ENCODE data around the gene CAMK1D. TPM values are rescaled to one million over a fixed set of nuclear protein-coding genes. Genes with fewer than 3 reads are reported as not detected.
"Not testable (repeated sequence)": the region's sequence is repeated elsewhere in the genome, so short reads cannot be mapped to it uniquely, and the experiment has no call there.

The CAMK1D gene
- total RNA-seq, 1 experiment from 2014 or later = 11.0 TPM

DNA sequence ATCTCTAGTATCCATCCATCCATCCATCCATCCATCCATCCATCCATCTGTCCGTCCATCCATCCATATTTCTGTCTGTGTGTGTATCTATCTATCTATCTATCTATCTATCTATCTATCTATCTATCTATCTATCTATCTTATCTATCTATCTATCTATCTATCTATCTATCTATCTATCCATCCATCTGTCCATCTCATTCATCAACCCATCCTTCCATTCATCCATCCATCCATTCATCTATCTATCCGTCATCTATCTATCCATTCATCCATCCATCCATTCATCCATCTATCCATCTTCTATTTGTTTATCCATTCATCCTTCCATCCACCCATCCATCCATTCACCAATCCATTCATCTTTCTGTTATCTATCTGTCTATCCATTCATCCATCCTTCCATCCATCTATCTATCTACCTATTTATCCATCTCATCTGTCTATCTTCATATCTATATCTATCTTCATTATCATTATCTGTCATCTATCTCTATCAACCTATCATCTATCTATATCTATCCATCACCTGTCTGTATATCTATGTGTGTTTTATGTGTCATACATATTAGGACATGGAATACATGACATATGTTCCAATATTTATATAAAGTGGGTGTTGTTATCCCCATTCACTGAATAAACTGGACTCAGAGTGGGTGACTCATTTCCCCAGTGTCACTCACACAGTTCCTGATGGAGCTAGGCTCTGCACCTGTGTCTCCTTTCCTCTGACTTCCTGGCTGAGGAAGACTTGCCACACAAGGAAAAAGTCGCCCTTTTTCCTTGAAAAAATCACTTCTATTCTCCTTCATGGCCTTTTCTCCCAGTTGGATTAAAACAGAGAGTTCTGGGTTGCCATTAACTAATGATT lies 452.1 kb downstream of the CAMK1D start:
- DNase-seq (ENCODE audit: low read depth) = no peak
- in situ Hi-C loops (cut with HindIII; ENCODE audit: low pct_unique_long_range_greater_than_20kb, low sequenced_read_pairs) = no loop called here

DNA sequence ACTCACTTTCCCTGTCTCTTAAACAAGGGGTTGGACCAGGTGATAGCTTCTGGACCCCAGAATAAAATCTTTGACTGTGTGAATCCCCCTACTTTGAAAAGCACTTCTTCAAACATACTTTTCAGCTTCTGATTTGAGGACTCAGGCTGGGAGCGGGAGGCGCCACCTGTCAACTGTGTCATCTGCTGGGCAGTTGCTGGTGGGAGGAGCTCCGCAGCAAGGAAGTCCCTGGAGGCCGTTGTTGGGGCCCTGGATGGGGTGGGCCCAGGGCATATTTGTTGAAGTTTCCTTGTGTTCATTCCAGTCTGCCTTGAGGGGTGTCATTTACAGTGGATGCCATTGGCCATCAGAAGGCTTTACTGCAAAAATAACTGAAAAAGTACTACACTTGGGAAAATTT lies 454.4 kb downstream of the CAMK1D start:
- in situ Hi-C loops (cut with HindIII; ENCODE audit: low pct_unique_long_range_greater_than_20kb, low sequenced_read_pairs) = no loop called here

DNA sequence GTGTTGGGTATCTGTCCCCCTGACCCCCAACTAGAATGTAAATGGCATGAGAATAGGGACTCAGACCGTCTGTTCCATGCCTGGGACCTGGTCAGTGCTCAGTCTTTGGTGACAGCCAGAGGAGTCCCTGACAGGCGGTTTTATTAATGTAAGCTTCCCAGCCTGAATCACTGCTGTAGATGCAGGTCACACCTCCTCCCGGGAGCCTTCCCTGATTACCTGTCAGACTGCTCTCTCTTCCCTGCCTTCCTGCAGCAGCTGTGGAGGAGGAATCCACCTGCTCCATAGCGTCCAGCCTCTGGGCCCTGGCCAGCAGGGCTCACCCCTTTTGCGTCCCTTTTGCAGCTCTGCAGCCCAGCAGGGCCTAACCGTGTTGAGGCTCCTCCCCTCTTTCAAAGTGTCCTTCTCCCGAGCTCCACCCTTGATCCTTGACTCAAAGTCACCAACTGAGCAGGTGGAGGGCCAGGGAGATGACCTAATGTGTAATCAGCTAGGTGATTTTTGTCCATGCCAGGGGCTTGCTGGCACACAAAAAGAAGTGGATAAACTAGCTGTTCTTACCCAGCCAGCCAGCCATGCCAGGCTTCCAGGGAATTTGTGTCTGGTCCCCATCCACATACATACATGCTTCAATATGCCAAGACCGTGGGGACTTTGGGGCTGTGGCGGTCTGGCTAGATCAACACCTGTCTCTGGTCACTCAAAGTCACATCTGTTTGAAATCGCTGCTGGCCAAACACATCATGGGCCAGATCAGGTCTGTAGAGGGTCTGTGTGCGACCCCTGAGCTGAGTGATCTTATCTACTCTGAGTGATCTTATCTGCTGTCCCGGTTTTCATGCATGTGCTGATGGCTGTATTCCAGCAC lies 457.1 kb downstream of the CAMK1D start:
- in situ Hi-C loops (cut with HindIII; ENCODE audit: low pct_unique_long_range_greater_than_20kb, low sequenced_read_pairs) = no loop called here
- no peak for DNase-seq (ENCODE audit: low read depth)

More for the DNA sequence above, 454.4 kb downstream of the CAMK1D start:
- no peak for DNase-seq (ENCODE audit: low read depth)

DNA sequence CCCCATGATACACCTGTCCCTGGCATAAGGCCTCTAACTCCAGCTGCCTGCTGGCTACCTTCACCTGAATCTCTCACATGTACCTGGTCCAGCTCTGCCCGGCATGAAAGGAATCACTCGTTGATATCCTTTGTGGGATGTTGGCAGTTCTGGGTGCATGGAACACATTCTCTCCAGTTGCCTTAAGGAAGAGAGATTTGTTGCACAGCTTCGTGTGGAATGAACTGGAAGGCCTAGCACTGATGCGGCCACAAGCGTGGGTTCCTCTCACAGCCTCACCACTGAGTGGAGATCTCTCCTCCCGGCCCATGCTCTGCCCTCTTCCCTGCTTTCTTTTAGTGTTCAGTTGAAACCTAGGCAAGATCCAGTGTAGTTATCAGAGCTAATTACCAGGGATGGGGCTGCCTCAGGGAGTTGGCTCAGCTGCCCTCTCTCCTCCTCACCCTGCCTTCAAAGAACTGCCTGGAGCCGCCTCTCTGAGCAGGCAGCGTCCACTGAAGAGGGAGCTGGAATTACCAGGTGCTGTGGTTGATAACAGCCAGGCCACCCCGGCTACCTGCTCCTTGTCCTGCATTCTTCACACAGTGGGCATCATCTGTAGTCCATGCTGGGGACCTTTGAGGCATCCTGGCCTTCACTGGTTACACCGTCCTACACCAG lies 457.9 kb downstream of the CAMK1D start:
- in situ Hi-C loops (cut with HindIII; ENCODE audit: low pct_unique_long_range_greater_than_20kb, low sequenced_read_pairs) = no loop called here
- no peak for DNase-seq (ENCODE audit: low read depth)

DNA sequence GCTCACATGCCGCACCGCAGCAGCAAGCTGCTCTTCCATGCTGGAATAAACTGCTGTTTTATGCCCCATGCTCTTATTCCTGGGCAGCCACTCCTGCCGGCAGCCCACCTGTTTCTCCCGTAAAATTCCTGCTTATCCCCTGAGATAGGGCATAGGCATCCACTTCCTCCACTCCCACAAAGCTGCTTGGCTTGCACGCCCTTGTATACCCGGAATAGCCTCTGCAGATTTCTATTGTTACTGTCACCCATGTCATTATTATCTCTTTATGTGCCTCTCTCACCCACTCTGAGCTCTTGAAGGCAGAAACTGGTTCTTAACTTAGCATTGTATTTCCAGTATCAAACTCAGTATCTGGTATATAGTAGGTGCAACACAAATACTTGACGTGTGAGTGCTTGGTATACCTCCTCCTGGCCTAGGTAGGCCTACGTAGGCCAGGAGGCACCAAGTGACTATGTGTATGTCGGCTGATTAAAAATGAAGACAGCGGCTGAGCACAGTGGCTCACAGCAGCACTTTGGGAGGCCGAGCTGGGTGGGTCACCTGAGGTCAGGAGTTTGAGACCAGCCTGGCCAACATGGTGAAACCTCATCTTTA lies 458.8 kb downstream of the CAMK1D start:
- DNase-seq (ENCODE audit: low read depth) = no peak
- in situ Hi-C loops (cut with HindIII; ENCODE audit: low pct_unique_long_range_greater_than_20kb, low sequenced_read_pairs) = no loop called here

DNA sequence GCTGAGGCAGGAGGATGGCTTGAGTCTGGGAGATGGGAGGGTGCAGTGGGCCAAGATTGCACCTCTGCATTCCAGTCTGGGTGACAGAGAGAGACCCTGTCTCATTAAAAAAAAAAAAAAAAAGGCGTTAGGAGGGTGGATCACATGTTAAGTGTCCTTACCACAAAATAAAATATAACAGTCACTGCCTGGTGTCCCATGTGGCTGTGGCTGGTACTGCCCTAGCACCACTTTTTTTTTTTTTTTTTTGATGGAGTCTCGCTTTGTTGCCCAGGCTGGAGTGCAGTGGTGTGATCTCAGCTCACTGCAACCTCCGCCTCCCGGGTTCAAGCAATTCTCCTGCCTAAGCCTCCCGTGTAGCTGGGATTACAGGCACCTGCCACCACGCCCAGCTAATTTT lies 460.7 kb downstream of the CAMK1D start:
- in situ Hi-C loops (cut with HindIII; ENCODE audit: low pct_unique_long_range_greater_than_20kb, low sequenced_read_pairs); DNase-seq (ENCODE audit: low read depth): not testable (repeated sequence)

DNA sequence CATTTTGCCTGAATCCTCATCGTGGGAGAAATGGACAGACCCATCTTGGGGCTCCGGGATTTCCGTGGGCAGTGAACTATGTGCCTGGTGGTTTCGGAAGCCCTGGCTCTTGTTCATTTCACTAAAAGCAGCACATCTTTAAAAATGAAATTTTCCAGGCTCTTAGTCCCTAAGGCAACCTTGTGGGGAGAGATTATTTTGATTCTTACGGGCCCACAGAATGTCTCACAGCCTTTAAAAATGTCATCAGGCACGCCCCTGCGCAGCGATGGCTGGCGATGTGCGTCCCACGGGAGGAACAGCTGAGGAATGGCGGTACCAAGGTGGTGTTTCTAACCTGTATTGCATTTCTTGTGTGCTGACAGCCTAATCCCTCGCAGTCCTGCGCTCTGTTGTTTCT lies 462.5 kb downstream of the CAMK1D start:
- in situ Hi-C loops (cut with HindIII; ENCODE audit: low pct_unique_long_range_greater_than_20kb, low sequenced_read_pairs) = no loop called here
- no peak for DNase-seq (ENCODE audit: low read depth)

DNA sequence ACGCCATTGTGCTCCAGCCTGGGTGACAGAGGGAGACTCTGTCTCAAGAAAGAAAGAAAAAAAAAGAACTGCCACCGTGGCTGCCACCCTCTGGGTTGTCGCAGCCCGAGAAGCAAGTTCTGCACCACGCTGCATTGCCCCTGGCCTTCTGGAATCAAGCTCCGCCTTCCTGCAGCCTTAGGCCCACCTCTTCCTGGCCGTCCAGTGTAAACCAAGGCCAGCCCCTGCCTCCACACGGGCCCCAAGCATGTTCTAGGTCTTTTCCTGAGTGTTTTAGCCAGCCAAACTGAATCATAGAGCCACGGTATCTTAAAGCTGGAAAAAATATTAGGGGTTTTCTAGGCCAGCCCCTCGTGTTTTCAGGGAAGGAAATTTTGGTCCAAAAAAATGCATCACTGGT lies 463.2 kb downstream of the CAMK1D start:
- in situ Hi-C loops (cut with HindIII; ENCODE audit: low pct_unique_long_range_greater_than_20kb, low sequenced_read_pairs) = no loop called here
- no peak for DNase-seq (ENCODE audit: low read depth)

DNA sequence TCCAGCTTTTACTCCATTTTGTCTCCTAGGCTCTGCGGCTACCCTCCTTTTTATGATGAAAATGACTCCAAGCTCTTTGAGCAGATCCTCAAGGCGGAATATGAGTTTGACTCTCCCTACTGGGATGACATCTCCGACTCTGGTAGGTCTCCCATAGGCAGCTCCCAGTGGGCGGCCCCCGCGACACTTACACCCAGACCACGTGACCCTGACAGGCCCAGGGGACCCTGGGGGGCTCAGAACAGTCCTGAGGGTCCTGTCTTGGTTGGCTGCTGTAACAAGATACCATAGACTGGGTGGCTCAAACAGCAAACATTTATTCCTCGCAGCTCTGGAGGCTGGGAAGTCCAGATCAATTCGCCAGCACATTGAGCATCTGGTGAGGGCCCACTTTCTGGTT lies 464.8 kb downstream of the CAMK1D start:
- DNase-seq (ENCODE audit: low read depth) = no peak
- in situ Hi-C loops (cut with HindIII; ENCODE audit: low pct_unique_long_range_greater_than_20kb, low sequenced_read_pairs) = no loop called here

DNA sequence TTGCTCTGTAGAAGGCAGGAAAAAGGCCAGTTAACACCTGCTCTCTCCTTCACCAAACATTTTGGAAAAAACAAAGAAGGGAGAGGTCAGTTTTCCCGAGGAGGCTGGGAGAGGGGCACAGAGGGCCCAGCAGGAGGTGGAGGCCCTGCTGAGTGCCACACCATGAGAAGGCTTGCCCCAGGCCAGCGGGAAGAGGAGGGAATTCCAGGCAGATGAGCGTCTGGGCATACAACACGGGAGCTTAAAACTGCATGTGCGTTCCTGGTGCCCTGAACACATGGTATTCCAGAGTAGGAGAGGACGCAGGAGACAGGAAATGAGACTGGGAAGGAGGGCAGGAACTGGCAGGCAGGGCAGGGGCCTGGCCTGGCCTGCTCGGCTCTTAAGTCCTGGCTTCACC lies 469.7 kb downstream of the CAMK1D start:
- in situ Hi-C loops (cut with HindIII; ENCODE audit: low pct_unique_long_range_greater_than_20kb, low sequenced_read_pairs) = no loop called here
- no peak for DNase-seq (ENCODE audit: low read depth)

DNA sequence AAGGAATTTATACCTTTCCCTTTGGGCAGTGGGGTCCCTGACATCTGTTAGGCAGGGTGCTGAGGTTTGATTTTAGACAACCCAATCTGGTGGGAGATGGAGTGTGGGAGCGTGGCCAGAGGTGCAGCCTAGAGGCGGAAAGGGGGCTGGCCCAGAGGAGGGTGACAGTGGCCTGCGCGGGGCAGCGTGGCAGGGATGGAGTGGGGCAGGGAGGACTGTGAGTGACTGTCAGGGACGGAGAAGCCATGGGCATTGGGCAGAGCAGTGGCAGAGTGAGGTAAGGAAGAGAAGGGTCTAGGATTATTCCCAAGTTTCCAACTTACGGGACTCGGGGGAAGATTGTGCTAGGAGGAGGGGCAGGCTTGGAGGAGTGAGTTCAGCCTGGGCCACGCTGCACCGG lies 470.3 kb downstream of the CAMK1D start:
- in situ Hi-C loops (cut with HindIII; ENCODE audit: low pct_unique_long_range_greater_than_20kb, low sequenced_read_pairs) = no loop called here
- no peak for DNase-seq (ENCODE audit: low read depth)

DNA sequence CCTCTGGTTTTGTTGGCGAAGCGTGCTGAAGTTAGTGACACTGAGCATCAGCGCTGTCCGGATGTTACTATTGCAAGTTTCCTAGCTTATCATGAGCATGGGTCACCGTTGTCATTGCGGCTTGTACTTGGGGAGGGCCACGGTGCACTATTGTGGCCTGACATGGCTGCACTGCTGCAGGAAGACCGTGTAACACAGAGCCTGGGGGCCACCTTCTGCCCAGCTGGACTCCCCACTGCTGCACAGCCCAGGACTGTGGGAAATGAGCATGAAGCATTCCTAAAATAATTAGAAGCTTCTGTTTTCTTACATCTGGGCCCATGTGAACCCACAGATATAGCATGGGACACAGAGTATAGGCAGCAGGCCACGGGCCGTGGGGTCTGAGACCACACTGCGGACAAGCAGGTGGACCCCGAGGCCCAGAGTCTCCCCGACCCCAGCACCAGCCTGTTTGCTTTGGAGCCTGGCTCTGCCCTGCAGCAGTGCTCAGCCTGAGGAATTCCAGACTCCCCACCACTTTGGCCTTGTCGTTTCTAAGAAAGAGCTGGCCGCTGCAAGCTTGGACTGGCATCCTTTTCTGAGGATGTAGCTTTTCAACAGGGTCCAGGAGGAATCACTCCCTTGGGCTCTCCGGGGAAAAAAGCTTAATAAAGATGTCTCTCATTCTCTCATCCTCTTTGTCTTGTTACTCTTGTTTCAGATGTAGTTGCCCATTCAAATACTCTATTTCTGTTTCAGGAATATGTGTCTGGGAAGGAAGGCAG lies 473.0 kb downstream of the CAMK1D start:
- in situ Hi-C loops (cut with HindIII; ENCODE audit: low pct_unique_long_range_greater_than_20kb, low sequenced_read_pairs) = no loop called here
- DNase-seq (ENCODE audit: low read depth) = no peak

DNA sequence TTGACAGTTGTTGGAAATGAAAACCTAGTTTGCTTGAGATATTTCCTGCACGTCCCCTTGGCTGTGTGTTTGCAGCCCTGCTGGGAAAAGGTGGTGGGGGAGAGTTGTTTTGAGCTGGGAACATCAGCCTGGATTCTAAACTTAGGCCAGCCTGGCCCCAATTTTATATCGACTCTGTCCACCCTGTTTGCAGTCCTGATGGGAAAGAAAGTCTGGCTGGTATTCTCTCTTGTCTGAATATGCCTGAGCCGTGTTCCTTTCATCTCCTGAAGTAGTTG lies 473.5 kb downstream of the CAMK1D start:
- no peak for DNase-seq (ENCODE audit: low read depth)
- in situ Hi-C loops (cut with HindIII; ENCODE audit: low pct_unique_long_range_greater_than_20kb, low sequenced_read_pairs) = no loop called here

DNA sequence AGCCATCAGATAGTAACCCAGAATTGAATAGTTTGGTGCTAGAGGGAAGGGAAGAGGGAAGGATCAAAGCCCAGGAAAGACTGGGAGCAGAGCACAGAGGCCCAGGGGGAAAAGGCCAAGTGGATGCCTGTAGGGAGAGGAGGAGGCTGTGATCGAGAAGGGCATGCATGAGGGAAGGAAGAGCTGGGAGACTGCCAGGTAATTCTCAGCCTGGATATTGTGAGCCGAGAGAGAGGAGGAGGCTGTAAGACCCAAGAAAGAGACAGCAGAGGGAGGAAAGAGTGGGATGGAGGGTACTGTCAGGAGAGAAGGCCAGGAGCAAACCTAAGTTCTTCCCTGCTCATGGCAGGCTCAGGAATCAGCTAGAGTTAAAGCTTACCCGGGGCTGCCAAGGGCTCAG lies 474.0 kb downstream of the CAMK1D start:
- no peak for DNase-seq (ENCODE audit: low read depth)
- in situ Hi-C loops (cut with HindIII; ENCODE audit: low pct_unique_long_range_greater_than_20kb, low sequenced_read_pairs) = no loop called here

DNA sequence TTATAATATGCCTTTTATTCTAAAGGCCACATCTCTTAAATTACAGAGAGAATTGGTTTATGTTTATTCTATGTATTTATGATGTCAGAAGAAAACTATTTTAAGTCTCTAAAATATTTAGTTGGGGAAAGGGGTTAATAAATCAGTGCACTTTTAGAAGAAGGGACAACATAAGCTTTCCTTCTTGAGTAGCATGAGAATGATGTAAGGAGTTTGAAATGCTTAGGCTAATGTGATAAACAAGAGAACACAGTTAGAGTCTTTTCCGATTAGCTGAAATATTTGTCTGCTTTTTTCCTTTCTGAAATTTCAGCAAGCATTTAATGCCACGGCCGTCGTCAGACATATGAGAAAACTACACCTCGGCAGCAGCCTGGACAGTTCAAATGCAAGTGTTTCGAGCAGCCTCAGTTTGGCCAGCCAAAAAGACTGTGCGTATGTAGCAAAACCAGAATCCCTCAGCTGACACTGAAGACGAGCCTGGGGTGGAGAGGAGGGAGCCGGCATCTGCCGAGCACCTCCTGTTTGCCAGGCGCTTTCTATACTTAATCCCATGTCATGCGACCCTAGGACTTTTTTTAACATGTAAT lies 476.0 kb downstream of the CAMK1D start:
- in situ Hi-C loops (cut with HindIII; ENCODE audit: low pct_unique_long_range_greater_than_20kb, low sequenced_read_pairs) = no loop called here
- no peak for DNase-seq (ENCODE audit: low read depth)

DNA sequence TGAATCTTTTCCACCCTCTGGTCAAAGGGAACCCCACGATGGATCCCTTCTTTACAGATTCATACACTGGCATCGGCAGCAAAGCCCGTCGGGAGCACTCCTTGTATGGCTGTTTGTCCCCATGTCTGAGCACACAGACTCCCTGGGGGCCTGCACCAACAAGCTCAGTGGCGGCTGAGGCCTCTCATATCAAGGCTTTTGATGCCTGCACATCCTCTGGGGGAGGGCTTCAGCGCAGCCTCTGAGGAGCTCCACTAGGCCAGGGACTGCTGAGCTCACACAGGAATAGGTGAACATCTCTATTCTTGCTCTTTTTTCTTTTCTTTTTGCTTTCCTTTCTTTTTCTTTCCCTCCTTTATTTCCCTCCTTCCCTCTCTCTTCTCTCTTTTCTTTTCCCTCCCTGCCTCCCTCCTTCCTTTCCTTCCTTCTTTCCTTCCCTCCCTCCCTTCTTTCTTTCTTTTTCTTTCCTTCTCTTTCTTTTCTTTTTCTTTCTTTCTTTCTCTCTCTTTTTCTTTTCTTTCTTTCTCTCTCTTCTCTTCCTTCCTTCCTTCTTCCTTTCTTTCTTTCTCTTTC lies 477.5 kb downstream of the CAMK1D start:
- in situ Hi-C loops (cut with HindIII; ENCODE audit: low pct_unique_long_range_greater_than_20kb, low sequenced_read_pairs) = no loop called here
- no peak for DNase-seq (ENCODE audit: low read depth)

DNA sequence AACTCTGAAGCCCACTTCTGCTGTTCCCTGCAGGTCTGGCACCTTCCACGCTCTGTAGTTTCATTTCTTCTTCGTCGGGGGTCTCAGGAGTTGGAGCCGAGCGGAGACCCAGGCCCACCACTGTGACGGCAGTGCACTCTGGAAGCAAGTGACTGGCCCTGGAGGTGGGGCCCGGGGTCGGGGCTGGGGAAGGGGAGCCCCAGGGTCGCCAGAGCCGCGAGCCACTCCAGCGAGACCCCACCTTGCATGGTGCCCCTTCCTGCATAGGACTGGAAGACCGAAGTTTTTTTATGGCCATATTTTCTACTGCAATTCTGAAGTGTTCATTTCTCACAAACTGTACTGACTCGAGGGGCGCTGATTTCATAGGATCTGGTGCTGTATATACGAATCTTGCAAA lies 479.4 kb downstream of the CAMK1D start:
- DNase-seq (ENCODE audit: low read depth) = no peak
- in situ Hi-C loops (cut with HindIII; ENCODE audit: low pct_unique_long_range_greater_than_20kb, low sequenced_read_pairs) = no loop called here

Measured in Caki2 (cell line).